ENCODE results near the gene ZNF367.
"Not testable (repeated sequence)": the region's sequence is repeated elsewhere in the genome, so short reads cannot be mapped to it uniquely, and the experiment has no call there.

GRCh38 chr9:96362119-96362518 lies 56.1 kb downstream of the ZNF367 start:
- TF ChIP-seq POLR2A, CTCF, EP300, POLR2AphosphoS5 (IDR thresholded peaks at IDR 0.05): not testable (repeated sequence)
